GM18861 (cell line): Measurements from ENCODE around the gene EID3.
"Not testable (repeated sequence)": the region's sequence is repeated elsewhere in the genome, so short reads cannot be mapped to it uniquely, and the experiment has no call there.

Experiments used
- ATAC-seq: cut with Tn5 transposase; IDR thresholded peaks from one replicate; pipeline ENCODE4 v1.9.1; 2021; ENCODE audit not compliant: unreplicated experiment

EID3 gene

DNA sequence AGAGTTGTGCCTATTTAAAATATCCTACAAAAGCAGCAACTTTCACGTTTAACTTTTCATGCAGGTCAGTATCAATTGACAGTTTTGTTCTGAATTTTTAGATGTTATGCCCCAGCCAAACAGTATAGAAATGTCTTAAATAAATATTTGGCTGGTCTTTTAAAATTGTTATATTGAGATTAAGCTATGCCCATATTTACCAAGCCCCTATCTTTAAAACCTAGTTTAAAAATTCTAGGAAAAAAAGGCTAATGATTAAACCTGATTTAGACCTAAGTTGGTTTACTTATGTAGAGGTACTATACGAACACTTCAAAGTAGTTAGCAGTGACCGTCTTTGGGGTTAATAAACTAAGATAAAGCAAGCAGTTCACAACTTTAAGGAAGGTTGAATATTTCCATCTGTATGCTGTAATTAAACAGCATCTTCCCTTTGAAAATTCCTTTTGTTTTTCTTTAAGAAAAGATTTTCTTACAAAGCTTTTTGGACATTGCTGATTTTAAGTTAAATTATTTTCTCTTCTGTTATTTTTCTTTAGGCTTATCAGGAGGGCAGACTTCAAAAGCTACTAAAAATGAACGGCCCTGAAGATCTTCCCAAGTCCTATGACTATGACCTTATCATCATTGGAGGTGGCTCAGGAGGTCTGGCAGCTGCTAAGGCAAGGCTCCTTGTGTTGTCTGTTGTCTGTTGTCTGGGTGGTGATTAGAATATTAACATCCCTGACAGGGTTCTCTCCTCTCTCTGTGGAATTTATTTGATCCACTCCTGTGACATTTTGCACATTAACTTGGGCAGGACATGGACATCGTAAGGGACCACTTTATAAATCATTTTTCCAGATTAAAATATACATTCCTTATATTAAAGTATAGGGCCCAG lies 7.5 kb downstream of the EID3 start:
- no peak for ATAC-seq

DNA sequence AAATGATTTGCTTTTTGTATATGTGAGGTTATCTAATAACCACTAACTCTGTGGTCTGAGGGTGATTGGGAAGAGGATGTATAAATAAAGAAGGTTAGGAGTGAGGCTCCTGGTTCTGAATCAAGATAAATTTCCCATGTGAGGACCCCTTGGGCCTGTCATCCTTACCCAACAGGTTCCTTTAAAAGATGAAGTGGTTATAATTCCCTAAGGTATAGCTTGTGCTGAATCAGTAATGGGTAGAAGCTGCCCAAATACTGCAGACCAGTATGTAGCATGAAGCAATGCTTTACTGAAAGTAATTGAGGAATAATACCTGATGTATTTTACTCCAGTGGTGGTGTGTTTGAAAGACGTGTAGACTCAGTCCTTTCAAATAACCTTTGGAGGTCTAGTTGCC lies 8.7 kb downstream of the EID3 start:
- ATAC-seq: no peak

DNA sequence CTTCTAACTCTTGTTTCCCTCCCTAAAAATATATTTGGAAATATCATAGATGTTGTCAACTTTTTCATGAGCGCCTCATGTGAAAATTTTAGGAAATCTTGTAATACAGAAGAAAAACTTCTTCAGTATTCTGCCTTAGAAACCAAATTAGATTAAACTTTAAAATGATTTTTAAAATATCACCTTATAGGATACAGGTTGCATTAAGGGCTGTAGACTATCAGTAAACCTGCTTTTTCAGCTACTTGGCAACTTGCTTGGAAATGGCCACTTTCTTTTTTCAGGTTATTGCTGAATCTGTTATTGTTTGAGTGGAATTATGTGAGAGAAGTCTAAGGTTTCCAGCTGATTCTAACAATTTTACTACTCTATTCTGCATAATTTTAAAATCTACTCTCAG lies 9.1 kb downstream of the EID3 start:
- no peak for ATAC-seq

DNA sequence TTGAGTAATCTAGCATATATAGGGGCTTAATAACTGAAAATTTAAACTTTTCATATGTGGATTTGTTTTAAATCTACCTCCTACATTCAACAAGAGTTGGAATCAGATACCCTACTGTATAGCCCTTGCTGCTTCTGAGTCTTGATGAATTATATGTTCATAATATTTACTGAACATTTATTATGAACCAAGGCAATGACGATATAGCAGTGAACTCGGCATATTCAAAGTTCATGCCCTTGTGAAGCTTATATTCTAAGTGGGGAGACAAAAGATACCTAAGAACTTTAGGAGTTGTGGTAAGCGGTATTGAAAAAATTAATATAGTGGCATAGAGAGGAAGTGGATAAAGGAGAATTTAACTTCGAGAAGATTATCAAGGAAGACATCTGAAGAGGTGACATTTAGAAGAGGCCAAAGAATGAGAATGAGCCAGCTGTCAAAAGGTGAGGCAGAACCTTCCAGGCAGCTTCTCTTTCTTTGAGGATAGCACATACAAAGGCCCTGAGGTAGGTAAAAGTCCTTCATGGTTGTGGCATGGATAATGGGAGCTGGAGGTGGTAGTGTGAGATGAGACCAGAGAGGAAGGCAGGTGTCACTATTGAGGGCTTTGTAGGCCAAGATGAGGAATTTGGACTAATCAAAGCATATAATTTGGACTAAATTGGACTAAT lies 10.2 kb downstream of the EID3 start:
- ATAC-seq: no peak

DNA sequence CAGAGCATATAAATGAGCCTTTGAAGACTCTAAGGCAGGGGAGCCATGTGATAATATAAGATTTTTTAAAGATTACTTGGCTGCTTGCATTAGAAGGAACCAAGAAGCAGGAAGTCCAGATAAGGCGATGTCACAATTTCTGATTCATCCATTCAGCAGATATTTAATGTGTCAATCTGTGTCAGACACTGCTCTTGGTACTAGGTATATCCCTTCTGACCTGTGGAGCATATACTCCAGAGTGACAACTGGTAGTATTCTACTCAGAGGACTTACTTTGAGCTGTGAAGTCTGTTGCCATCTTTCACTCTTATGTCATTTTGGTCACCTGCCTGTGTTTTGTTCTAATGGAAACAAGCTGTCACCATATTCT lies 10.7 kb downstream of the EID3 start:
- ATAC-seq: no peak

DNA sequence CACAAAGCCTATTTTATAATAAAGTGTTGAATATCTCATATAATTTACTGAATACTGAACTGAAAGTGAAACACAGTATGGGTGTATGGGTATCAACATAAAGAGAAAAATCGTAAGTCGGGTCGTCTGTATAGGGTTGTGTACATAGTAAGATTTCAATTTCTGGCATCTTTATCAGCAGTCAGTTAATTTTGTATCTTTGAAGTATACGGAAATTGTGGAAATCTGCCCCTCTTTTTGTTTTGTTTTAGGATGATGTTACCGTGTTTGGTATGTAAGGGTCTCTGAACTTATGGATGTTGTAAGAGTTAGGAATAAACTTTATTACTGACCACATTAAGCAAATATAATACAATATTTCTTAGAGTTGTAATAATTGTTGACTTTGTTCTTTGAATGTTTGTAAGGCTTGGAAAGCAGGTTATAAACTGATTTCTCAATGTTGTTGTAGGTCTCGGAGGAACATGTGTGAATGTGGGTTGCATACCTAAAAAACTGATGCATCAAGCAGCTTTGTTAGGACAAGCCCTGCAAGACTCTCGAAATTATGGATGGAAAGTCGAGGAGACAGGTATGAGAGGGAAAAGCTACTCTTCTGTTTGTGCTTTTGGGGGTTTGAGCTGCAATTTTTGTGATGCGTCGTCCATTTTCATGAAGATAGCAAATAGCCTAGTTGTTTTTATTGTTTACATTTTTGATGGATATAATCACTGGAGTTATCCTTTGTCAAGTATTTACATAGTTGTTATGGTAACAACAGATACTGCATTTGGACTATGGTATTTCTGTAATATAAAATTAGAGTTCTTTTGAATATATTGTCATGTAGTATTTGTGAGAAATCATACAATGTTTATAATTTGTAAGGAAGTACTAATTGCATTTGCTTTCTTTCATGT lies 12.0 kb downstream of the EID3 start:
- ATAC-seq: no peak

DNA sequence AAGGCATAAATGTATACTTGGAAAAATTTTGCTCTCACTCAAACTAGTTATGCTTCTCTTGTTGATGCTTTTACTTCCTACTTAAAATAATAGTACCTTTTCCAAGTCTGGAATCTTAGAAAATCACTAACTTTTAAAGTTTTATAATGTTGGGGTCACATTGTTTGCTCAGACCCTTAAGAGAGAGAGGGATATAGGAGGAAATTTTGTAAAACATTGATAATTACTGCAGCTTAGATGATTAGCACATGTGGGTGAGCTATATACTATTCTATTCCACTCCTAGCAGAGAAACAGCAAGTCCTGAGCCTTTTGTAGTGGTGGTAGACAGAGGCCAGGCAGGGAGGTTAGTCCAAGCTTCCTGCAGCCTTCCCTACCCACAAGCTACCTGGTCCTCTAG lies 13.4 kb downstream of the EID3 start:
- ATAC-seq: no peak

DNA sequence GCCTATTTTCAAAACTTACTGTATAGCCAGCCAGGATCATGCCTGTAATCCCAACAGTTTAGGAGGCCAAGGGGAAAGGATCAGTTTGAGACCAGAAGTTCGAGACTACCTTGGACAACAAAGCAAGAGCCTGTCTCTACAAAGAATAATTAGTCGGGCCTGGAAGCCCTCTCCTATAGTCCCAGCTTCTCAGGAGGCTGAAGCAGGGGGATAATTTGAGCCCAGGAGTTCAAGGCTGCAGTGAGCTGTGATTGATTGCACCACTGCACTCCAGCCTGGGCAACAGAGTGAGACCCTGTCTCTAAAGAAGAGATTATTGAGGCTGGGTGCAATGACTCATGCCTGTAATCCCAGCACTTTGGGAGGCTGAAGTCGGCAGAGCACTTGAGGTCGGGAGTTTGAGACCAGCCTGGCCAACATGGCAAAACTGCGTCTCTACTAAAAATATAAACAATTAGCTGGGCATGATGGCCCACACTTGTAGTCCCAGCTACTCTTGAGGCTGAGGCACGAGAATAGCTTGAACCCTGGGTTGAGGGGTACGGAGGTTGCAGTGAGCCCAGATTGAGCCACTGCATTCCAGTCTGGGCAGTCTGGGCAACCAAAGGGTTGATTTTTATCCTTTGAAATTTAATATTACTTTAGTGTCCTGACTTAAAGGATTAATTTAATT lies 14.1 kb downstream of the EID3 start:
- no peak for ATAC-seq

DNA sequence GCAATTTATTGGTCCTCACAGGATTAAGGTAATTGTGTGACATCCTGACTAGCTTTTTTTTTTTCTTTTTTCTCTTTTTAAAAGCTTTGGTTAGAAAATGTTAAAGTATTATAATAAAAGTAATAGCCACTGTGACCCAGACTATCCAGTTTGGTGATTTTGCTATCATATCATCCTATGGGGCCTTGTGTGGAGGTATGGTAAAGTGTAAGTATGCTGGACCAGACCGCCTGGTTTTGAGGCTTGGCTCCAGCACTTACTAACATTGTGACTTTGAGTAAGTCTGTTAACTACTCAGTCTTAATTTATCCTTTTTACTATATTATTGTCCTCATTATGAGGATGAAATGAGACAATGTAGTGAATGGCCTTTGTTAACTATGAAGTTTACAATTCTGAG lies 15.5 kb downstream of the EID3 start:
- ATAC-seq: no peak

DNA sequence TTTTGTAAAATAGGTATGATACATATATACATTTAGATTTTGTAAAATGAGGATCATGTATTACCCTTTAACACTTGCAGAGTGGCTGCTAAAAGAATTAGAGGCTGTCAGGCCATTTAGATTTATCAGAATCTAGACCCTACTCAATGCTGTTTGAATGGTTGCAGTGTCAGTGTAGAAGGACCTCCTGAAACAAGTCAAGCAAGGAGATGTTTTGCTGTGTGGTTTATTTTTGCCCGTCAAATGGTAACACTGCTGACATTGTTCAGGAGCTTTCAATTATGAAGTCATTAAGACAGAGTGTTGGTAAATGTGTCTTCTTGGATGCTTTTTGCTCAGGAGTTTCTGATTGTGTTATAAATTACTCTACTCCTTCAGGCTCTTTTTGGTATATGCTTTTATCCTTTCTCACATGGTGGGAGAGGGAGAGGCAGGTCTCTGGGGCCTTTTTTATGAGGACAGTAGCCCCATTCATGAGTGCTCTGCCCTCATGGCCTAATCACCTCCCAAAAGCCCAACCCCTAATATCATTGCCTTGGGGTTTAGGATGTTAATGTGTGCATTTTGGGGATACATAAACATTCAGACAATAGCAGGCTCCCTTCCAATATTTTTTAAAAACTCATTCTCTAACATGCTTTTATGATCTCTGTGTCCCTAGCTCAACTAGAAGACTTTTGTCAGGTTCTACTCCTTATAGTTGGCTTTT lies 16.5 kb downstream of the EID3 start:
- ATAC-seq: no peak

DNA sequence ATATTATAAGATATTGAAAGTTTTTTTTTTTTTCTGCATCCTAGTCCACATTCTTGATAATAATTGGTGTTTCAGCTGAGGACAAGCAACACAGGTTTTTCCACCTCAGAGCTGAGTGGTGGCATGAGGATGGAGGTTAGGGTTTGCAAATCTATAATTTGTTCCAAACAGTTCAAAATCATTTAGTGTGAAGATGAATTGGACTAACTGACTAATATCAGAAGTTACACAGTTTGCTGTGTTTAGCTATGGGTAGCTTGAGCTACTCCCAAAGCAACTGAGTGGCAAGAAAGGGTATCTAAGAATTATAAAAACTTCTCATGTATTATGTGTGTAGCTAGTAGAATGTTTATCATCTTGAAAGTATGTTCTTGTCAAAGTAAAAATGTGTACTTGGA lies 17.1 kb downstream of the EID3 start:
- no peak for ATAC-seq

DNA sequence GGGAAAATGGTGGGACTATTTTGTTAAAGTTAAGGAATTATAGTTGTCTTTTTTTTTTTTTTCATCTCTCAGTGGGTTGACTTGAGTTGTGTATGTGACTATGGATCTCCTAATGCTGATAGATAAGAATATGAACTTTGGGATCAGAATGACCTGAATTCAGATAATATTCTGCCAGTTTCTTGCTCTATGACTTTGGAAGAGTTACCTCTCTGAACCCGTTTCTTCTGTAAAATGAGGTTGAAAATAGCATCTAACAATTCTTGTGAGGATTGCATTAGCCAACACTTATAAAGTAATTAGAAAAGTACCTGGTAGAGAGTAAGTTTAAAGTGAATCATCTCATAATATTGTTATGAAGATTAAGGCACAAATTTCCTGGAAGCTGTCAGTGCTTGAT lies 18.4 kb downstream of the EID3 start:
- no peak for ATAC-seq

DNA sequence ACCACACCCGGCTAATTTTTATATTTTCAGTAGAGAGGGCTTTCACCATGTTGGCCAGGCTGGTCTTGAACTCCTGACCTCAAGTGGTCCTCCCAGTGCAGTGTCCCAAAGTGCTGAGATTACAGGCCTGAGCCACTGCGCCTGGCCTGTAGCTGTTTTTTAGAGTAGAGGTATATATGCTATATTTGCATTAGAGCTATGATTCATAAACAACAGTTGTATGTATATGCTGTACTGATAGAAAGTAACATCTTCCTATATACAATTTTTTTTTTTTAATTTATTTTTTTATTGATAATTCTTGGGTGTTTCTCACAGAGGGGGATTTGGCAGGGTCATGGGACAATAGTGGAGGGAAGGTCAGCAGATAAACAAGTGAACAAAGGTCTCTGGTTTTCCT lies 19.0 kb downstream of the EID3 start:
- not testable (repeated sequence) for ATAC-seq

DNA sequence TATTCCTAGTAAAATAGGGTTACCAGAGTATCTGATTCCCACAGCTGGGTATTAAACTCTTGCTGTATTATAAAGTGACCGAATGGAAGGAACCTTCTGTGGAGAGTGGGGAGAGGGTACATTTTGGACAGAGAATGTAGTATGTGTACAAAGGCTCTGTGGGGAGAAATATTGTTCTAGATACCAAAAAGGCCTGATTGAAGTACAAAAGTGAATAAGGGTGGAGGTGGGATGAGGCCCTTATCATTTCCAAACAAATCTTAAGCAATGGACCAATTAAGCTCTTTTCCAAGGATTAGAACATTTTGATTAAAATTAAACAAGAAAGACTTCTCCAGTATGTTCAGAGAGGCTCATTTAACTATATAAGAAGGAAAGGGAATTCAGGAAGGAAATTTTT lies 20.4 kb downstream of the EID3 start:
- ATAC-seq: no peak

DNA sequence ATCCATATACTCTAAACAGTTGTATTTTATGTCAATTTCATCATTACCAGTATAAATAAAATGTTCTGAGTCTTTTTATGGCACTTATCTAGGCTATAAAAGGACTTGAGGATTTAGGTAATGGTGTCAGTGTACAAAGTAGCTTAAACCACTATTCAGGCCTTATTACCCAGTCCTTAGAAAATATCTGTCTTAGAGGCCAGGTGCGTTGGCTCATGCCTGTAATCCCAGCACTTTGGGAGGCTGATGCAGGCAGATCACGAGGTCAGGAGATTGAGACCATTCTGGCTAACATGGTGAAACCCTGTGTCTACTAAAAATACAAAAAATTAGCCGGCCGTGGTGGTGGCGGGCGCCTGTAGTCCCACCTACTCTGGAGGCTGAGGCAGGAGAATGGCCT lies 24.7 kb downstream of the EID3 start:
- not testable (repeated sequence) for ATAC-seq

DNA sequence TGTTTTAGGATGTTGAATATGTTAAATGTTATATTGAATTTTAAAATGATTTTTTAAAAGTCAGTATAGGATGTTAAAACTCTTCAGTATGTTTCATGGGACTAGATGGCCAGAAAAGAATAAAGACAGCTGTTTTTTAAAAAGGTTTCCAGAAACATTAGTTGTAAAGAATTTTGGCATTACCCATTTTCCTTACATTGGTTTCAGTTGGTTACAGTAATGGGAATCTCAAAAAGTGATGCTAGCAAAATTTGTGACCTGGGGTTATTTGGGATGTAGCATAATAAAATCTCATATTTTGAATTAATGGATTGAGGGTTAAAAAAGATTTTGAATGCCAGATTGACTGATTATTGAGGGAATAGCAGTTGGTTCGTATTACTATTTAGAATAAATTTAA lies 25.3 kb downstream of the EID3 start:
- ATAC-seq: no peak

DNA sequence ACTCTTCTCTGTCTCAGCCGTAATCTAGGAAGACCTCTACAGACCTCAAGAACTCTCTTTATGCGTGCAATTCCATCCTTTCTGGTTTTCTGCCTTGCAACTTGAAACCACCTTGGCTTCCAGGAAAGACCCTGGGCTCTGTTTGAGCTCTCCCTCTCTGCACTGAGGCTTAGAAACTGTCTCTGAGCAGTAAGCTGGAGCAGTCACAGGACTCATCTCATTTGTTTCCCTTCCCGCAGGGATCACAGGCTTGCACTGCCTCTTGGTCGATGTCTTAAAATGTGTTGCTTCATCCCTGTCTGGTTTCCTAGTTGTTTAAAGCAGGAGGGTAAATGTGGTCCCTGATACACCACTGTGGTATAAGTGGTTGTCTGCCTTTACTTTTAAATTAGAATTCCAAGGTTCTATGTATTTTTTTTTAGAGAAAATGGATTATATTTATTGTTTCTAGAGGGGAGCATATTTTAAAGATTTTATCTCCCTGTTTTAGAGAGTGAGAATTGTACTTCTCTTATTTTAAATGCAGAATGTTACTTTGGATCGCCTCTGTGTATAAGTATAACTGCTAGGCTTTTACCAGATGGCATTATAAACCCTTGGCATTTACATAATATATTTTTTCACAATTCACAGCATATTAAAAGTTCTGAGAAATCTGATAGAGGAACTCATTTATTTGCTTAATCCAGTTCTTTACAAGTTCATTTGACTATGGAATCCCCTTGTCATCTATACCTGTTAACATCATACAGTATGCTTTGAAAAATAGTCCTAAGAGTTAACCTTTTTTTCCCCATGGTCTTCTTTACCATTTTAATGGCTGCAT lies 26.4 kb downstream of the EID3 start:
- ATAC-seq: no peak

DNA sequence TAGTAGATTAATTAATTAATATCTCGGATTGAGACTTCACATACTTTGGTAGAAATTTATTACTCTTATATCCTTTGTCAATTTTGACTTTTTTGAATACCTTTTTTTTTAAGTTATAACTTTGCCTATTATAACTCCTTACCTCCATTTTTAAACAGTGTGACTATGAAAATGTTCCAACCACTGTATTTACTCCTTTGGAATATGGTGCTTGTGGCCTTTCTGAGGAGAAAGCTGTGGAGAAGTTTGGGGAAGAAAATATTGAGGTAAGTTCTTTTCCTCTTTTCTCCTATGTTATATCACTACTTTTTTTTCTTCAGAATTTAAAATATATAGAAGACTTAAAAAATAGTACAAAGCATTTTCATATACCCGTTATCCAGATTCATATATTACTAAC lies 27.8 kb downstream of the EID3 start:
- no peak for ATAC-seq

DNA sequence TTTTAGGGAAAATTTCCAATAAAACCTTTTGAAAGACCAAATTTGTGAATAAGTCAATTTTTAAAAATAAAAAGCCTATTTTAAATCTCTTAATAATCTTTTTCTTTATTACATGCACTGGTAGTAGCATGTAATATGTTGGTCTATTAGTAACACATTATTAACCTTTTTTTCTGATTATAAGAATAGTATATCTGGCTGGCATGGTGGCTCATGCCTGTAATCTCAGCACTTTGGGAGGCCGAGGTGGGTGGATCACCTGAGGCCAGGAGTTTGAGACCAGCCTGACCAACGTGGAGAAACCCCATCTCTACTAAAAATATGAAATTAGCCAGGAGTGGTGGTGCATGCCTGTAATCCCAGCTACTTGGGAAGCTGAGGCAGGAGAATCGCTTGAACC lies 28.7 kb downstream of the EID3 start:
- not testable (repeated sequence) for ATAC-seq
